Measurements from ENCODE around the gene TOMM40.
"Not testable (repeated sequence)": the region's sequence is repeated elsewhere in the genome, so short reads cannot be mapped to it uniquely, and the experiment has no call there.

DNA sequence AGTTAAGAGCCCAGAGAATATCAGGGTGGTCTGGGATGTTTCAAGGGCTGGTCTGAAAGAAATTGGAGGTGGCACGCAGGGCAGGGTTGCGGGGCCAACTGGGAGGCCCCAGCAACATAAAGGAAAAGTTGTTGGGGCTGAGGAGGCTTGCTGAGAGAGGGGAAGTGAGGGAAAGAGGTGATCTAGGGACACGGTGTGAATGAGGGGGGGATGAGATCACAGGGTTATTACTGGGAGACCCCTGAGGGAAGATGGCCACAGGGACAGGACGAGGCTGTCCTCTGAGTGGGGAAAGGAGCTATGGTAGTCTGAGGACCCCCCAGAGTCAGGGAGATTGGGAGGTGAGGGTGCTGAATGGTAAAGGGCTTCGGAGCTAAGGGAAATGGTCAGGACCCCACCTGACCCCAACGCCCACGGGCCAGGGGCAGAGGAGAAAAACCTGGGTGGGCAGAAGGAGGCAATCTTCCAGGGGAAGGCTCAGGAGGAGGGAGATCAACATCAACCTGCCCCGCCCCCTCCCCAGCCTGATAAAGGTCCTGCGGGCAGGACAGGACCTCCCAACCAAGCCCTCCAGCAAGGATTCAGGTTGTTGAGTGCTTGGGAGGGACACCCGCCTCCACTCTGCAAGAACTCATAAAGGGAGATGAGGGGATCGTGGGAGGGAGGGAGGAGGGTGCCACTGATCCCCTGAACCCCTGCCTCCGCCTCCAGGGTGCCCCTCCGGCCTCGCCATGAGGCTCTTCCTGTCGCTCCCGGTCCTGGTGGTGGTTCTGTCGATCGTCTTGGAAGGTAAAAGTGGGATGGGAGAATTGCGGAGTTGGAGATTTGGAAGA, 35.4 kb downstream of the TOMM40 start:
- not testable (repeated sequence) for TF ChIP-seq CTCF (IDR thresholded peaks at IDR 0.05; ENCODE audit: poor library complexity); EZH2phosphoT487 (IDR thresholded peaks at IDR 0.05; ENCODE audit: low read depth, severe bottlenecking, unreplicated experiment)

All from hepatocyte (in vitro differentiated cells).